CD4-positive, alpha-beta T cell treated with Interferon alpha-2 for 1 hour (primary cell): Measurements from ENCODE around the gene KIF18B.
A peak's percentile ranks its signal among the peaks of the same experiment; 100 is the strongest.

Source experiments
- DNase-seq, 2 donors: peaks; one replicate each; pipeline ENCODE4 v3.0.0-alpha.2; 2020 to 2022

The KIF18B gene

DNA sequence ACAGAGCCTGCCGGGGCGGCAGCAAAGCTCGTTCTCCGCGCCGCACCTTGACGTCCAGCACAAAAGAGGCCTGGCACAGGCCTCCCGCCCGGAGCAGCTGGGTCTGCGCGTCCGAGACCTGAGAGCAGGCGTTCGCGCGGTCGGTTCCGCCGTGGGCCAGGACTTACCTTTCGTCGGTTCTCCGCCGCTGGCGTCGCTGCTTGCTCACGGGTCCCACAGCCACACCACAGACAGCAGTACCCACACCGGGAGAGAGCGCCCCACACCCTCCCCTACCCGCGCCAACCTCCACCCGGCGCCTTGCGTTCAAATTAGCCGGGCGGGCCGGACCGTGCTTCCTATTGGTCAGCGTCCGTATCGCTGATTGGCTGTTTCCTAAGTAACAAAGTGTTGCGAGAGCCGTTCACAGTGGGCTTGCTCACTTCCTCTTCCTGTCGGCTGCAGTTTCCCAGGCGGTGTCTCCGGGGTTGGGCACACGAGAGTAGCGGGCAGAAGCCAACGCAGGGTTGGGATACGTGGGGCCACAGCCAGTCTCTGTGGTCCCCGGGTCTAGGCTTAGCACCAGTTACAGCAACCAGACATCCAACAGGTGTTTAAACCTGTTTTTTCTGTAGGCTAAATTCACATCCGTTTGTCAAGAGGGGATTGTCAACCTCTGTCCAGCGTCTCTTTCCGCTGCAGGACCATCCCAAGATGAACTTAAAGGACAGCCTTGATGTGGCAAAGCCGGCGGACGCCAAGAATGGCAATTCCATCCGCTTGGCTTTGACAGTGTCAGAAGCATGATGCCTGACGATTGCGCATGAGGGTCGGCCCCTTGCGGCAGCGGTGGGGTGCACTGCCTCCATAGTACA lies at the start of gene KIF18B:
Gene KIF18B (minus strand): TSS at position 313 of the 854 bp plus-strand sequence. CDS start 11,429 bp downstream, outside the sequence.
- peak; percentile 89 to 92 for DNase-seq

DNA sequence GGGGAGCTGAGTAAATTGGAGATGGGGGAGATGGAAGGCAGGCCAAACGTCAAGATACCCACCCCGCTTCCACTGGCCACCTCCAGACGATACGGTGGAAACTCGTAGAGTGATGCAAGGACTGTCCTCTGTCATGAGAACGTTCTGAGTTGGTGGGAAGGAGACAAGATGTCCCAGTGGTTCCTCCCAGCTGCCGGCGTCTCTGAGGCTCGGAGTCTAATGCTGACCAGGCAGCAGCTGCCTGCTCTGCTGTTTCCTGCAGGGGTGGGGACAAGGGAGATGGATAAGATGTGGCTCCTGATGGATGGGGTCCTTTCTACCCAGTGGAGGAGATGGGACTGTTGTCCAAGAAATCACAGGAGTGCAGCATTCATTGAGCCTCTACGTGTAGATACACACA lies 48.7 kb upstream of the KIF18B start:
- DNase-seq = no peak

DNA sequence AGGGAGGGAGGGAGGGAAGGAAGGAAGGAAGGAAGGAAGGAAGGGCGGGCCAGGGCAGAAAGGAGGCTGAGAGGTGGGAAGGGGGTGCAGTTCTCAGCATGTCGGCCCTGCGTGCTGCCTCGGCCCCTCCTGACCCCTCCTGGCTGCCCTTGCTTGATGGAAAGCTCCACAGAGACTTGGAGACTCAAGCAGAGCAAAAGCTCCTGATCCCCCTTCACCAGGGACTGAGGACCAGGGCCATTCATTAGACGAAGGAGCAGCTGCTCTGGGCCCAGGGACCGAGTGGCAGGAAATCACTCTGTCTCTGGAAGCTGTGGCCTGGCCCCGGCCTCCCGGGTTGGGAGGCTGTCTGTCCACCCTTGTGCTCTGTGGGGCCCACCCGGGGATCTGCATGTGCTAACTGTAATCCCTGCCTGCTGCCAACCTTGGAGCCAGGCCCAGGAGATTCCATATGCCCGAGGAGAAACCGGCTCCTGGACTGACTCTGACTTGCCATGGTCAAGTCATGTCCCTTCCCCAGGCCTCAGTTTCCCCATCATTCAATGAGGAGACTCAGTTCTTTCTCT lies 47.9 kb upstream of the KIF18B start:
- DNase-seq = no peak

- no peak for DNase-seq
Measured at GRCh38 chr17:44992242-44992939, 44.8 kb upstream of the KIF18B start.

DNA sequence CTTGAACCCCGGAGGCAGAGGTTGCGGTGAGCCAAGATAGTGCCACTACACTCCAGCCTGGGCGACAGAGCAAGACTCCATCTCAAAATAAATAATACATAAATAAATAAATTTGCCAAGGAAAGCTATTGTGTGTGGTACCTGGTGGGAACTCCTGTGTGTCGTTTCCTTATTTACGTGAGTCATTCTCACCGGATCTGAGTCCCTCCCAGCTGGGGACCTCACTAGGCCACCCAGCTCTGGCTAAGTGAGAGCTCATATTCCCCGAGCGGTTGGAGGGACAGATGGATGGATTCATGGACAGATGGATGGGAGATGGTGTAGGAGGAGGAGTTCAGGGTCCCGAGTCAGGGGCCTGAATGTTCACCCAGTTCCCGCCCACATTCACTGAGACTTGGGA lies 43.4 kb upstream of the KIF18B start:
- no peak for DNase-seq

DNA sequence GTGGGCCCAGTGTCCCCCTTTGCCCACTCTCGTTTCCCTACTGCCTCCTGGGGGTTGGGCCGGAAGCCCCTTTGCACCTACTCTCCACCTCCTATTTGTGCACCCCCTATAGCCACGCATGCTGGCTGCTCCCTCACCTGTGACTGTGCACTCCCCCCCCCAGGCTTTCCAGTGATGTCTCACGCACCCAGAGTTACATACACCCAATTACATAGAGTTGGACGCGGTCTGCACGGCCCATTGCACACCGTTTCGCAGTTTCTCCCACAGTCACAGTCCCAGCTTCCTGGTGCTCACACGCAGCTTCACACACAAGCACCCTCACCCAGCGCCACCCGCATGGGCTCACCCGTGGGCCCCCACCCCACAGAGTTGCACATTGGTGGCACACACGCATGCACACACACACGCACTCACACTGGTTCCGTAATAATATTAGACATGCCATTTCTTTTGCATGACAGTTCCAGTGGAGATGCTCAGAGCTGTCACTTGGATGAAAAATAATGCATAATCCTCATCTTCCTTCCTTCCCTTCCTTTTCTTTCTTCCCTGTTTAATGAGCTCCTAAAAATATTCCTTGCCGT lies 42.1 kb upstream of the KIF18B start:
- no peak for DNase-seq

GRCh38 chr17:44988044-44988942 lies 40.7 kb upstream of the KIF18B start:
- DNase-seq = no peak

DNA sequence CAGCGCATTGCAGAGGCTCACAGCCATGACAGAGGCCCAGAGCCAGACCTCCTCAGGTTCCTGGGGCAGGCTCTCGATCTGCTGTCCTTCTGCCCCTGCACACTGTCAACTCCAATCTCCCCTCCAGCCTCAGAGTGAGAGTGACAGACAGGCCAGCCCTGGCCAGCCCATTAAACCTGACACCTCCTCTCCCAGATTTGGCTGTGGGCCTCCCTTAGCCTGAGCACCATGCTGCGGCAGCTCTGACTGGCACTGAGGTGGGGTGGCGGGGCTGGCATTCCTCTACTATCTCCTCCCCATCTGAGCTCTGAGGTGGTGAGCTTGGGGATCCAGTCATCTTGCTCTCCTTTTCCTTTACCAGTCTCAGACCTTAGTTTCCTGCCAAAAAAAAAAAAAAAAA lies 36.0 kb upstream of the KIF18B start:
- DNase-seq = no peak

- no peak for DNase-seq
Measured at GRCh38 chr17:44982113-44982702, 34.6 kb upstream of the KIF18B start.

DNA sequence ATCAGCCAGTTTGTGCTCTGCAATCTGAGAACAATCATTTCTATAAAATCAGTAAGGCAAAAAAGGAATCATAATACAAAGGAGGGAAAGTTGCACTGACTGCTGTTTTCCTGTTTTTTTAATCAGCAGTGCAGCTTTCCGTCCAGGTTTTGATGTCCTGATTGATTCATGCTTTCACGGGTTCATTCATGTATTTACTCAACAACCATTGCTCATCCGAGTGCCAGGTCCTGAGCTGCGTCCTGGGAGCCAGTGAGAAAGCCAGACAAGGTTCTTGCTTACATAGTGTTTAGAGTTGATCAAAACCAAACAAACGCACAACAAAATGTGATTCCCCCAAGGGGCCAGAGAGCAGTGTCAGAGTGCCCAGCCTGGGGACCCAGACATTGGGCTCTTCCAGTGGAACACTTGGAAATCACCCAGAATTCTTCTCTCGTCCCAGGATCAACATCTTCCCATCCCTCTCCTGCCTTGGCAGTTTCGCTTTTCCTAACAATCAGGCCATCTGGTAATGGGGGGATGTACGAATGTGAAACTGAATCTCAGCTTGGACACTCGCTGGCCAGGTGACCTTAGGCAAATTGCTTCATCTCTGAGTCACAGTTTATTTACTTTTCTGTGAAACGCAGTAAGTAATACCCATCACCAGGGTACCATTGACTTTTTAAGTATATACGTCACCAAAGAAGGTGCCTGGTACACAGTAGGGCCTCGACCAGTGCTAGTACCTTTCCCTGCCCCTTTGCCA lies 33.8 kb upstream of the KIF18B start:
- DNase-seq = no peak

GRCh38 chr17:44979426-44979995 lies 31.9 kb upstream of the KIF18B start:
- no peak for DNase-seq

- DNase-seq = no peak
Measured at GRCh38 chr17:44978807-44979206, 31.2 kb upstream of the KIF18B start.

DNA sequence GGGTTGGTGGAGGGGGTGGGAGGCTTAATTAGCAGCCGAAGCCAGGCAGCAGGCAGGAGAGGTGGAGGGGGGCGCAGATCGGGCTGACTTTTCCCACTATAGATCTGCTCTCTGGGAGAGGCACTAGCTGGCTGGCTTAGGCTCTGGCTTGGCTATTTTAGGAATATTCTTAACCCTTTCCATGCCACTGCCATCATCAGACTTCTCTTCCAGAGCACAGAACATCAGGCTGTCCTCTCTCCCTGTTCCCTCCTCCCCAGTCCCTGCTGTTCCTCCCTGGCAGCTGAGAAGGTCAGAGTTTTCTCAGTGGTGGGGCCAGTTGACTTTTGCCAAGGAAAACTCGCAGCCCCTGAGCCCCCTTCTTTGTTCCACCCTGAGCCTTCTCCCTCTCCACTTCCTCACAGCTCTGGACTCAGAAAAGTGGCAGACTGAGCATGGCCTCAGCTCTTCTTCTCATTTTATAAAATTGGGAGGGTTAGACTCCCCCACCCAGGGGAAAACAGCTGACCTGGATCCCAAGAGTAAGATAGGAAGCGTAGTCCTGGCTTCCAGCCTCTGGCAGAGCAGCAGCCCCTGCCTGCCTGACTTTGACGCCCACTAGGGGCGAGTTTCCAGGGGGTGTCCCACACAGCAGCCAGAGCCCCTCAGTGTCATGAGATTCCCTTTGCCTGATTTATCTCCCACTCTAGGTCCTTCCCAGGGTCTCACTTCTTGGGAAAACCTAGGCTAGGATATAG lies 30.4 kb upstream of the KIF18B start:
- no peak for DNase-seq

GRCh38 chr17:44977065-44977464 lies 29.5 kb upstream of the KIF18B start:
- DNase-seq = no peak

GRCh38 chr17:44976206-44976605 lies 28.6 kb upstream of the KIF18B start:
- DNase-seq = no peak

DNA sequence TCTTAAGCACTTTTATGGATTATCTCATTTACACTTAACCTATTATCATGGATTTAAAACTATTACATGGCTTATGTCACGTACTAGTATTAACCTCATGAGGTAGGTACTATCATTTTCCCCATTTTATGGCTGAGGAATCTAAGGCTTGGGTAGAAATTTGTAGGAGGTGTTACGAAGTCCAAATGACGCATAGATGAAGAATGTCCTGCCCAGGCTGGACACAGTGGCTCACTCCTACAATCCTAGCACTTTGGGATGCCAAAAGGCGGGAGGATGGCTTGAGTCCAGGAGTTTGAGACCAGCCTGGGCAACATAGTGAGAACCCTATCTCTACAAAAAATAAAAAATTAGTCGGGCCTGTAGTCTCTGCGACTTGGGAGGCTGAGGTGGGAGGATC lies 25.4 kb upstream of the KIF18B start:
- no peak for DNase-seq

DNA sequence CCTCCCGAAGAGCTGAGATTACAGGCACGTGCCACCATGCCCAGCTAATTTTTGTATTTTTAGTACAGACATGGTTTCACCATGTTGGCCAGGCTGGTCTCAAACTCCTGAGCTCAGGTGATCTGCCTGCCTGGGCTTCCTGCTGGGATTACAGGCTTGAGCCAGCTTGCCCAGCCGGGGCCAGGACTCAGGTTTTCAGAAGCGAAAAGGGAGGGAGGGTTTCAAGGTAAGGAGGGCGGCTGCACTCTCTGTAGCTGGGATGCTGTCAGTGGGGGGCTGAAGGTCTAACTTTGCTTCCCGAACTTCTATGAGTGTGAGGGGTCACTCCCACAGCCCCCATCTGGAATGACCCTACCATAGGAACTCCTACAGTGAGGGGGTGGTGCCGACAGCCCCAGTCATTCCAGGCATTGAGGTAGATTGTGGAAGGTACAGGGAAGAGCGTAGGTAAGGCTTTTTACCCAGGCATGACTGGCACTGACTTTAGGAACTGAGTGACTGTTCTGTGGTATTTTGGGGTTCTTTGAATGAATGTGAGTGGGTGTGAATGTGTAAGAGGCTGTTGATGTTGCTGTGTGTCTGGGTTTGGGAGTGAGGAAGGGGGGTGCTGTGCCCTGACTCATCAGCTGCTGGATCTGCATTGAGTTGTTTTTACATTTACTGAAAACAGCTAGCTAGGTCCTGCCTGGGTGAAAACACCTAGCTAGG lies 24.4 kb upstream of the KIF18B start:
- DNase-seq = no peak

- no peak for DNase-seq
Measured at GRCh38 chr17:44970136-44970741, 22.7 kb upstream of the KIF18B start.

DNA sequence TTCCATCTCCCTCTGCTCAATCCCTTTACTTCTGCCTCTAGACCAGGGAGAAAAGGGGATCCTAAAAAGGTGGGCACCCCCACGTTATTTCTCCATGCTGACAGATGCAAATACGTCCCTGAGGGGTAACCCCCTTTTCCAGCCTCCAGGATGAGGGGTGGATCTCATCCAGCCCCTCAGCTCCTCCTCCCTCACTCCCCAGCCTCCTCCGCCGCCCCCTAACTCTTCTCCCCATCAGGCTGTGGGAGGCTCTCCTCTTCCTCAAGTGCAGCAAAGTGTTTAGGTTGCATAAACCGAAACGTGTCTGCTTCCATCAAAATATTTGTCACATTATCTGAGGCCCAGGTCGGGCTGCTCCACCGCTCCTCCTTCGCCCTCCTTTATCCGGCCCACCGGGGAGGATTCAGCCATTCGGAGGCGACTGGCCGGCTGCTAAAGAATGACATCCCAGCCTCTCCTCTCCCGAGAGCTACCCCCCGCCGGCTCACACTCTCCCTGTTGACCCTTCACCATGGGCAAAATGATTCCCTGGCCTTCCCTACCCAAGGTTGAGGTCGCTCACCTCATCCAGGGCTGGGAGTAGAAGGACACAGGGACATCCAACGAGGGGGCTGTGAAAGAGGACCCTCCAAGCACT lies 21.7 kb upstream of the KIF18B start:
- DNase-seq = no peak
